ENCODE data around the gene DNAH7. TPM values are rescaled to one million over a fixed set of nuclear protein-coding genes. Genes with fewer than 3 reads are reported as not detected.

Gene DNAH7
- total RNA-seq, 1 experiment from 2014 or later, result 0.09 TPM

GRCh38 chr2:195727106-195727505, 341.5 kb downstream of the DNAH7 start:
- Histone ChIP-seq H4K20me1 (ENCODE audit: control insufficient read depth, insufficient read depth, insufficient read length) (no peaks in the 10 kb centered on the region), H3K23ac (ENCODE audit: insufficient read length, low read depth, low read length) (no peak overlapping the region), H3T11ph (ENCODE audit: low read length) (no peak overlapping the region), H3K4me2 (ENCODE audit: insufficient read depth, insufficient read length, low read length) (no peak overlapping the region), H3K9ac (ENCODE audit: extremely low read depth, insufficient read length, low read length) (no peak overlapping the region), H3K56ac (ENCODE audit: insufficient read length, low read depth, low read length) (no peak overlapping the region), H3K79me1 (ENCODE audit: insufficient read depth, low read depth, low read length, poor library complexity, severe bottlenecking) (no peaks in the 10 kb centered on the region), H3K27ac (ENCODE audit: insufficient read length, low read depth, low read length) (no peak overlapping the region), H2BK12ac (ENCODE audit: insufficient read length, low read depth, low read length) (no peak overlapping the region), H2BK15ac (ENCODE audit: low read depth, low read length) (no peak overlapping the region), H3K23me2 (ENCODE audit: insufficient read length, low read depth, low read length, poor library complexity, severe bottlenecking) (no peaks in the 10 kb centered on the region), H2AK5ac (ENCODE audit: insufficient read length, low read length) (no peak overlapping the region), H3K27me3 (ENCODE audit: insufficient read depth, low read length) (no peaks in the 10 kb centered on the region), H3K4ac (ENCODE audit: low read depth, low read length) (no peak overlapping the region), H3K18ac (ENCODE audit: insufficient read length, low read depth, low read length) (no peak overlapping the region), H3K14ac (ENCODE audit: insufficient read depth, low read length) (no peak overlapping the region), H4K5ac (ENCODE audit: insufficient read length, low read depth, low read length) (no peak overlapping the region), H4K91ac (ENCODE audit: insufficient read length, low read depth, low read length) (no peak overlapping the region), H2BK20ac (ENCODE audit: low read depth, low read length, poor library complexity, severe bottlenecking) (no peak overlapping the region), H2AFZ (ENCODE audit: low read length) (no peak overlapping the region), H3K4me1 (ENCODE audit: insufficient read depth, low read length) (no peaks in the 10 kb centered on the region), H3K79me2 (ENCODE audit: insufficient read depth, low read length) (no peaks in the 10 kb centered on the region), H3K9me3 (ENCODE audit: control insufficient read depth, low read depth, low read length) (no peaks in the 10 kb centered on the region), H4K8ac (replicated peaks; ENCODE audit: insufficient read length, low read depth, low read length) (no peak overlapping the region), H2BK5ac (ENCODE audit: insufficient read length, low read length) (no peak overlapping the region), H2BK120ac (ENCODE audit: low read depth, low read length, poor library complexity, severe bottlenecking) (no peak overlapping the region)
- Mint-ChIP-seq H3K27me3 (ENCODE audit: low read depth) (no peaks in the 10 kb centered on the region), H3K27ac (no peak overlapping the region), H3K36me3 (ENCODE audit: insufficient read depth in 1 of 3, low read depth in 3 of 3) (peaks cover 13 to 66% (median 46%) of the 10 kb centered on the region in 3 experiments; a peak in 6 of 7 replicates), H3K4me3 (no peak overlapping the region), H3K9me3 (no peaks in the 10 kb centered on the region), H3K4me1 (no peaks in the 10 kb centered on the region)
- no peak for TF ChIP-seq CTCF (conservative IDR thresholded peaks at IDR 0.05)
- WGBS (ENCODE audit: extremely low coverage, insufficient read length, low lambda C conversion rate), result no CpG with 5 or more reads among the region's 4 CpGs
- DNase-seq, result no peak

Data from H9 (cell line).